B cell (primary cell): ENCODE data around the gene C13orf42. TPM values are rescaled to one million over a fixed set of nuclear protein-coding genes. Genes with fewer than 3 reads are reported as not detected.

Experiments used
- ATAC-seq: fragments of 200-7000 bp; cut with Tn5 transposase; one replicate; pipeline ENCODE4 v1.10.0; 2021; ENCODE audit warnings: low read depth, mild to moderate bottlenecking, moderate number of reproducible peaks, moderate library complexity
- CTCF ChIA-PET: fragments of 350-600 bp; sonication (Branson Sonifier 250); formaldehyde crosslinking; loops from one replicate; lab custom pipeline; 2021; ENCODE audit warnings: antibody characterized with exemption, inconsistent platforms; lab: Charles Lee
- POLR2A ChIA-PET: fragments of 350-600 bp; sonication (Branson Sonifier 250); formaldehyde crosslinking; loops from one replicate; lab custom pipeline; 2021; ENCODE audit warnings: antibody characterized with exemption; lab: Charles Lee
- DNase-seq: peaks from one replicate; pipeline ENCODE4 v3.0.0; 2013
- H2AFZ ChIP-seq: 2 replicates; pipeline ENCODE4 v1.6.1; 2012; ENCODE audit warnings: mild to moderate bottlenecking, low read depth, low read length; ENCODE audit not compliant: insufficient read depth, poor library complexity, severe bottlenecking
- H3K27ac ChIP-seq, 2 donors: 1 replicate in 1 of 2; 2 replicates in 1 of 2; pipeline ENCODE4 v1.5.1; 2012 to 2013; ENCODE audit warnings: low read length in 2 of 2, mild to moderate bottlenecking in 2 of 2, moderate library complexity in 1 of 2
- H3K27me3 ChIP-seq, 4 experiments: fragments of 200-600 bp in 1 of 4; sonication (generic) in 1 of 4; replicated peaks in 1 of 4; 1 replicate in 2 of 4; 2 replicates in 2 of 4; pipeline versions ENCODE4 v1.6.1 to v1.7.0; 2013 to 2016; ENCODE audit warnings: low read length in 3 of 4, mild to moderate bottlenecking in 2 of 4, mixed read lengths in 1 of 4, moderate library complexity in 1 of 4; ENCODE audit not compliant: insufficient read depth in 4 of 4, control insufficient read depth in 3 of 4; ENCODE audit errors: control extremely low read depth in 1 of 4
- H3K36me3 ChIP-seq, 2 experiments: replicated peaks in 1 of 2; 1 replicate in 1 of 2; 2 replicates in 1 of 2; pipeline versions ENCODE4 v1.6.1 to v1.7.1; 2013; ENCODE audit warnings: low read length in 1 of 2; ENCODE audit not compliant: insufficient read depth in 2 of 2, control insufficient read depth in 1 of 2; ENCODE audit errors: control extremely low read depth in 1 of 2, extremely low read depth in 1 of 2
- H3K4me1 ChIP-seq, 2 donors: fragments of 200-600 bp in 1 of 2; sonication (generic) in 1 of 2; 1 replicate in 1 of 2; 2 replicates in 1 of 2; pipeline versions ENCODE4 v1.5.1 to v1.6.1; 2013 to 2017; ENCODE audit warnings: low read length in 2 of 2; ENCODE audit not compliant: control insufficient read depth in 2 of 2, insufficient read depth in 2 of 2
- H3K4me2 ChIP-seq: replicated peaks from 2 replicates; pipeline ENCODE3; 2012; ENCODE audit warnings: mild to moderate bottlenecking, low read depth, low read length; ENCODE audit not compliant: poor library complexity, severe bottlenecking
- H3K4me3 ChIP-seq, 5 experiments: fragments of 200-600 bp in 1 of 5; sonication (generic) in 1 of 5; 1 replicate in 3 of 5; 2 replicates in 2 of 5; pipeline versions ENCODE4 v1.5.1 to v1.7.0; 2011 to 2016; ENCODE audit warnings: low read length in 4 of 5, mild to moderate bottlenecking in 4 of 5, low read depth in 2 of 5, control low read depth in 1 of 5, moderate library complexity in 1 of 5; ENCODE audit not compliant: insufficient read depth in 1 of 5; ENCODE audit errors: control extremely low read depth in 1 of 5, extremely low read depth in 1 of 5
- H3K79me2 ChIP-seq: fragments of 200-600 bp; sonication (generic); one replicate; pipeline ENCODE4 v1.6.0; 2016; ENCODE audit warnings: low read length; ENCODE audit not compliant: control insufficient read depth, insufficient read depth
- H3K9ac ChIP-seq: fragments of 200-600 bp; sonication (generic); 2 replicates; pipeline ENCODE4 v1.6.1; 2017; ENCODE audit warnings: mild to moderate bottlenecking, low read length, moderate library complexity
- H3K9me3 ChIP-seq, 3 donors: one replicate each; pipeline versions ENCODE4 v1.6.1 to v1.7.1; 2013; ENCODE audit warnings: low read length in 2 of 3; ENCODE audit not compliant: control insufficient read depth in 2 of 3, insufficient read depth in 1 of 3; ENCODE audit errors: control extremely low read depth in 1 of 3
- H4K20me1 ChIP-seq: 2 replicates; pipeline ENCODE4 v1.6.0; 2012; ENCODE audit warnings: mild to moderate bottlenecking, low read length; ENCODE audit not compliant: insufficient read depth, control insufficient read depth, poor library complexity, severe bottlenecking
- H3K27ac Mint-ChIP-seq: one replicate; pipeline ENCODE4 v1.8.0; 2021; ENCODE audit warnings: mixed read lengths
- H3K27me3 Mint-ChIP-seq: one replicate; pipeline ENCODE4 v1.8.0; 2021; ENCODE audit warnings: mixed read lengths
- H3K4me1 Mint-ChIP-seq: one replicate; pipeline ENCODE4 v1.8.0; 2021; ENCODE audit warnings: mixed read lengths
- H3K4me3 Mint-ChIP-seq: one replicate; pipeline ENCODE4 v1.8.0; 2021; ENCODE audit warnings: mixed read lengths
- H3K9me3 Mint-ChIP-seq: one replicate; pipeline ENCODE4 v1.8.0; 2022; ENCODE audit warnings: mixed read lengths; ENCODE audit not compliant: insufficient read depth
- EZH2 ChIP-seq: IDR thresholded peaks from 2 replicates; pipeline ENCODE4 v1.6.1; 2012; ENCODE audit warnings: borderline replicate concordance, low read depth, mild to moderate bottlenecking, moderate library complexity, low read length; ENCODE audit not compliant: insufficient read depth, poor library complexity, severe bottlenecking
- WGBS: methylation state at CpG from one replicate; pipeline ENCODE4 v1.1.5; 2013; ENCODE audit warnings: missing lambda C conversion rate; ENCODE audit not compliant: insufficient coverage; 5-methylcytosine and 5-hydroxymethylcytosine counted together
- intact Hi-C: fragments of 100-400 bp; cut with micrococcal nuclease; formaldehyde crosslinking; loops from one replicate; pipeline ENCODE4 v1.10.0; 2022
- polyA plus RNA-seq: library from polyadenylated mRNA; depleted of rRNA; stranded (reverse); fragments of >200 nt; gene quantifications from 2 replicates; pipeline ENCODE4 v1.2.3, GENCODE V29; 2012
- total RNA-seq, 2 donors: library from RNA; stranded (reverse); fragments of 120-200 nt in 1 of 2; gene quantifications; 1 replicate in 1 of 2; 2 replicates in 1 of 2; pipeline versions ENCODE4 v1.2.3 to v1.2.4, GENCODE V29; 2013 to 2022
- TF ChIP-seq, protein P1 (sequence below): fragments of 200-600 bp; IDR thresholded peaks from one replicate; pipeline ENCODE4 v1.8.0; 2022; ENCODE audit warnings: antibody characterized with exemption, mild to moderate bottlenecking

The C13orf42 gene
- total and polyA plus RNA-seq, 2 donors (not counting 1 experiment from before 2014, with no cell fraction given), result not detected

DNA sequence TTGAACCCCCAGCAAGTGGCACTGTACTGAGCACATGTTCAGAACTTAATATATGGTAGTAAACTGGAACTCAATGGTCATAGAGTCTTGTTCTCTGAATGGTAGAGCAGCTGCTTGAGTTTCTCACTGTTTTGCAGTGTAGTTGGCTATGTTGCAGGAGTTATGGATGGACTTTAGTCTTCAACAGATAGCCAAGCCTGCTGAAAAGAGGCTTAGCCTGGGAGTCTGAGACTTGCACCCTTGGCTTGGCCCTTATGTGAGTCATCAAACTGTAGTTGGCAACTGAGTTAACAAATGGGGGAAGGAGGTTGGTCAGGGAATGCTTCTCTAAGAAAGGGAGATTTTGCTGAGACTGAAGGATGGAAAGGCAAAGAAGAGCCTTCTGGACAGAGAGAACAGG, 62.5 kb downstream of the C13orf42 start:
- Histone ChIP-seq H3K27me3 (no peaks in the 10 kb centered on the region), H3K4me2 (no peak overlapping the region), H3K4me3 (no peak overlapping the region), H2AFZ (no peak overlapping the region), H3K4me1 (no peaks in the 10 kb centered on the region), H3K9me3 (no peaks in the 10 kb centered on the region), H3K36me3 (no peaks in the 10 kb centered on the region), H3K9ac (no peak overlapping the region), H4K20me1 (no peaks in the 10 kb centered on the region), H3K79me2 (no peaks in the 10 kb centered on the region), H3K27ac (no peak overlapping the region)
- Mint-ChIP-seq H3K4me1 (no peaks in the 10 kb centered on the region), H3K9me3 (no peaks in the 10 kb centered on the region), H3K27ac (no peak overlapping the region), H3K27me3 (peaks cover 12% of the 10 kb centered on the region), H3K4me3 (no peak overlapping the region)
- POLR2A ChIA-PET, result no interaction called here
- CTCF ChIA-PET, result interaction anchor here (0.9 kb wide), 1 partner anchor 13 kb away, joined by 3 read pairs; no protein-coding TSS in a partner anchor
- no peak for DNase-seq
- no peak for ATAC-seq
- TF ChIP-seq, protein P1, sequence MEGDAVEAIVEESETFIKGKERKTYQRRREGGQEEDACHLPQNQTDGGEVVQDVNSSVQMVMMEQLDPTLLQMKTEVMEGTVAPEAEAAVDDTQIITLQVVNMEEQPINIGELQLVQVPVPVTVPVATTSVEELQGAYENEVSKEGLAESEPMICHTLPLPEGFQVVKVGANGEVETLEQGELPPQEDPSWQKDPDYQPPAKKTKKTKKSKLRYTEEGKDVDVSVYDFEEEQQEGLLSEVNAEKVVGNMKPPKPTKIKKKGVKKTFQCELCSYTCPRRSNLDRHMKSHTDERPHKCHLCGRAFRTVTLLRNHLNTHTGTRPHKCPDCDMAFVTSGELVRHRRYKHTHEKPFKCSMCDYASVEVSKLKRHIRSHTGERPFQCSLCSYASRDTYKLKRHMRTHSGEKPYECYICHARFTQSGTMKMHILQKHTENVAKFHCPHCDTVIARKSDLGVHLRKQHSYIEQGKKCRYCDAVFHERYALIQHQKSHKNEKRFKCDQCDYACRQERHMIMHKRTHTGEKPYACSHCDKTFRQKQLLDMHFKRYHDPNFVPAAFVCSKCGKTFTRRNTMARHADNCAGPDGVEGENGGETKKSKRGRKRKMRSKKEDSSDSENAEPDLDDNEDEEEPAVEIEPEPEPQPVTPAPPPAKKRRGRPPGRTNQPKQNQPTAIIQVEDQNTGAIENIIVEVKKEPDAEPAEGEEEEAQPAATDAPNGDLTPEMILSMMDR, result no peak
- TF ChIP-seq EZH2, result no peak
- intact Hi-C loops, result no loop called here

GRCh38 chr13:51048166-51048461, 63.0 kb downstream of the C13orf42 start:
- DNase-seq (no peak), ATAC-seq (no peak)
- no peaks in the 10 kb centered on the region for H3K36me3 ChIP-seq
- H3K4me3 Mint-ChIP-seq, result no peak overlapping the region
- no peaks in the 10 kb centered on the region for H3K79me2 ChIP-seq
- no peaks in the 10 kb centered on the region for H3K4me1 Mint-ChIP-seq
- ChIA-PET CTCF (interaction anchor here (0.9 kb wide), 1 partner anchor 13 kb away, joined by 3 read pairs; no protein-coding TSS in a partner anchor), POLR2A (no interaction called here)
- no peak overlapping the region for H3K4me3 ChIP-seq
- H3K9me3 ChIP-seq, result no peaks in the 10 kb centered on the region
- no peak overlapping the region for H3K9ac ChIP-seq
- H2AFZ ChIP-seq, result no peak overlapping the region
- no CpG with 5 or more reads among the region's 2 CpGs for WGBS
- H4K20me1 ChIP-seq, result no peaks in the 10 kb centered on the region
- no peak overlapping the region for H3K27ac ChIP-seq
- no peaks in the 10 kb centered on the region for H3K27me3 ChIP-seq
- intact Hi-C loops, result no loop called here
- peaks cover 12% of the 10 kb centered on the region for H3K27me3 Mint-ChIP-seq
- H3K4me2 ChIP-seq, result no peak overlapping the region
- H3K4me1 ChIP-seq, result no peaks in the 10 kb centered on the region
- H3K27ac Mint-ChIP-seq, result no peak overlapping the region
- no peaks in the 10 kb centered on the region for H3K9me3 Mint-ChIP-seq
- TF ChIP-seq, protein P1, result no peak
- TF ChIP-seq EZH2, result no peak
